Kidney (tissue), 14 donors: Measurements from ENCODE around the gene IDUA. TPM values are rescaled to one million over a fixed set of nuclear protein-coding genes. Genes with fewer than 3 reads are reported as not detected.

Experiments used
- DNase-seq, 5 donors: peaks; one replicate each; pipeline ENCODE4 v3.0.0-alpha.2; 2013 to 2020
- FAIRE-seq: peaks from 2 replicates; lab custom pipeline; 2012; peaks lifted over from hg19 to GRCh38; lab: Jason Lieb, UNC
- H3K27ac ChIP-seq, 2 donors: one replicate each; pipeline ENCODE4 v1.7.0; 2013; ENCODE audit warnings: low read depth in 2 of 2, low read length in 2 of 2, inconsistent platforms in 1 of 2
- H3K27me3 ChIP-seq: one replicate; pipeline ENCODE4 v1.7.1; 2013; ENCODE audit warnings: low read length, inconsistent platforms; ENCODE audit not compliant: control insufficient read depth, insufficient read depth
- H3K36me3 ChIP-seq, 3 donors: one replicate each; pipeline versions ENCODE4 v1.7.0 to v1.7.1; 2013; ENCODE audit warnings: low read length in 3 of 3, control low read depth in 1 of 3, inconsistent platforms in 1 of 3; ENCODE audit not compliant: insufficient read depth in 3 of 3, control insufficient read depth in 2 of 3
- H3K4me1 ChIP-seq, 3 donors: one replicate each; pipeline versions ENCODE4 v1.7.0 to v1.7.1; 2013; ENCODE audit warnings: low read length in 3 of 3, inconsistent platforms in 1 of 3, low read depth in 1 of 3; ENCODE audit not compliant: control insufficient read depth in 2 of 3, insufficient read depth in 2 of 3
- H3K4me3 ChIP-seq, 3 donors: one replicate each; pipeline versions ENCODE4 v1.7.0 to v1.8.1; 2013; ENCODE audit warnings: low read length in 3 of 3, control low read depth in 1 of 3, inconsistent platforms in 1 of 3
- H3K9ac ChIP-seq, 3 donors: one replicate each; pipeline versions ENCODE4 v1.7.0 to v1.7.1; 2013; ENCODE audit warnings: low read length in 3 of 3, control low read depth in 1 of 3, inconsistent platforms in 1 of 3
- H3K9me3 ChIP-seq, 3 donors: one replicate each; pipeline versions ENCODE4 v1.7.0 to v1.7.1; 2013; ENCODE audit warnings: low read length in 3 of 3, control low read depth in 1 of 3, inconsistent platforms in 1 of 3; ENCODE audit not compliant: control insufficient read depth in 2 of 3, insufficient read depth in 1 of 3
- CTCF ChIP-seq: IDR thresholded peaks from 3 replicates; pipeline ENCODE4 v1.5.1; 2012; ENCODE audit warnings: mild to moderate bottlenecking, moderate library complexity, borderline replicate concordance; ENCODE audit not compliant: insufficient read depth; ENCODE audit errors: extremely low read depth
- intact Hi-C: fragments of 100-400 bp; cut with DNase I; formaldehyde crosslinking; loops from one replicate; pipeline ENCODE4 v1.11.1; 2022
- polyA plus RNA-seq: library from polyadenylated mRNA; stranded (reverse); fragments of 350-450 nt; fragmentation: Illumina TruSeq; extraction: RNeasy Lipid Tissue Mini Kit (QIAGEN cat#74804); gene quantifications from one replicate; pipeline ENCODE4 v1.2.3, GENCODE V29; 2014; ENCODE audit warnings: low read depth, low replicate concordance; ENCODE audit not compliant: insufficient read depth
- total RNA-seq: library from RNA; stranded (reverse); fragmentation: NEBNext Ultra II Directional; extraction: Animal tissue kit (Norgen Biotek cat#: 25700); gene quantifications from one replicate; pipeline ENCODE4 v1.2.1, GENCODE V29; 2021
- donor health status: control.
- donor health status: control.
- donor health status: control.
- donor health status: control.
- donor health status: control.
- donor health status: DM: yes; HTN: yes; CAD: no.
- donor health status: Normal renal cell carcinoma (clear cell type).

Gene IDUA
- total and polyA plus RNA-seq, 2 donors from 2014 or later, result 11.9 to 58.5 TPM

- intact Hi-C loops, result no loop called here
- no peak for TF ChIP-seq CTCF
- Histone ChIP-seq H3K27me3 (no peaks in the 10 kb centered on the region), H3K9ac (no peak overlapping the region), H3K4me1 (no peaks in the 10 kb centered on the region), H3K4me3 (no peak overlapping the region), H3K36me3 (no peaks in the 10 kb centered on the region), H3K9me3 (no peaks in the 10 kb centered on the region), H3K27ac (no peak overlapping the region)
- FAIRE-seq, result no peak
- no peak for DNase-seq
These were observed 32.5 kb downstream of the IDUA start for GRCh38 chr4:1019320-1019719.

DNA sequence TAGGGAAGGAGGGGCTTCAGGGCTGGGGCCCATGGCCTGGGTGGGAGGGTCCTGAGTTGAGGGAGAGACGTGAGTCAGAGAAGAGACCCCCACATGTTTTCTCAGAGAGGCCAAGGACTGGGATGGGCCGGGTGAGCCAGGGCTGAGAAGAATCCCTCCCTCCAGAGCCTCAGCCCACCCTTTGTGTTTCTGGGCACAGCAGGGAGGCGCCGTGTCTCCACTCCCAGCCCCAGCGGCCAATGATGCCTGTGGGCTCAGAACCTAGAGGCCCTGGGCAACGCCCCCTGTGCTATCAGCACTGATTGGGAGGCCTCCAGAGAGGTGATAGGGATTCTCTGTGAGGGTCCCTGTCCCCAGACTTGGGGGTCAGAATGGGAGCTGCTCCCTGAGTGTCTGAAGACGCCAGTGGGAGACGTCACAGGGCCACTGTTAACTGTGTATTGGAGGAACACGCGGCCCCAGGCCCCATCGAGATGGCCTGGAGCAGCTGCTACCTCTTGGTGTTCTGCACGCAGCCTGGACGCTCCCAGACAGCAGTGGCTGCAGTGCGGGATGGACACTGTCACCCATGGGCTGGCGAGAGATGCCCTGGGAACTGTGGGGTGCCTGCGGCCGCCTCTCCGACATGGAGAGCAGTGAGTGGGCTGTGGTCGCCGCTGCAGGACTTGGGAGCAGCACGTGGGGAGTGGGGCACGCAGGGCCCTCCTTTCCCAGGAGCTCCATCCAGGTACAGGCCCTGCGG is 33.1 kb downstream of the IDUA start:
- H3K9me3 ChIP-seq, result no peaks in the 10 kb centered on the region
- no peaks in the 10 kb centered on the region for H3K27me3 ChIP-seq
- no peak overlapping the region for H3K4me3 ChIP-seq
- intact Hi-C loops, result no loop called here
- no peak overlapping the region for H3K9ac ChIP-seq
- DNase-seq, result peak in 3 of 5 donors; percentile 62 to 69 (median 67)
- no peaks in the 10 kb centered on the region for H3K36me3 ChIP-seq
- no peaks in the 10 kb centered on the region for H3K4me1 ChIP-seq
- TF ChIP-seq CTCF, result no peak
- no peak for FAIRE-seq
- H3K27ac ChIP-seq, result no peak overlapping the region

- intact Hi-C loops, result no loop called here
- H3K27me3 ChIP-seq, result no peaks in the 10 kb centered on the region
- peaks cover 0 to 4% (median 0%) of the 10 kb centered on the region in 3 donors for H3K4me1 ChIP-seq
- H3K9me3 ChIP-seq, result no peaks in the 10 kb centered on the region
- no peak overlapping the region for H3K27ac ChIP-seq
- H3K36me3 ChIP-seq, result peaks cover 9 to 10% (median 9%) of the 10 kb centered on the region in 3 donors
- no peak for TF ChIP-seq CTCF
- FAIRE-seq (no peak), DNase-seq (no peak)
- H3K9ac ChIP-seq, result no peak overlapping the region
- H3K4me3 ChIP-seq, result no peak overlapping the region
These were observed 34.7 kb downstream of the IDUA start for GRCh38 chr4:1021386-1022050.
